Measurements from ENCODE around the gene NMRK1. TPM values are rescaled to one million over a fixed set of nuclear protein-coding genes. Genes with fewer than 3 reads are reported as not detected.

The NMRK1 gene
- total RNA-seq (10 to 100 TPM; 56.7 to 70.0 TPM), total RNA-seq (92.1 to 97.2 reads per million in 2 donors)

DNA sequence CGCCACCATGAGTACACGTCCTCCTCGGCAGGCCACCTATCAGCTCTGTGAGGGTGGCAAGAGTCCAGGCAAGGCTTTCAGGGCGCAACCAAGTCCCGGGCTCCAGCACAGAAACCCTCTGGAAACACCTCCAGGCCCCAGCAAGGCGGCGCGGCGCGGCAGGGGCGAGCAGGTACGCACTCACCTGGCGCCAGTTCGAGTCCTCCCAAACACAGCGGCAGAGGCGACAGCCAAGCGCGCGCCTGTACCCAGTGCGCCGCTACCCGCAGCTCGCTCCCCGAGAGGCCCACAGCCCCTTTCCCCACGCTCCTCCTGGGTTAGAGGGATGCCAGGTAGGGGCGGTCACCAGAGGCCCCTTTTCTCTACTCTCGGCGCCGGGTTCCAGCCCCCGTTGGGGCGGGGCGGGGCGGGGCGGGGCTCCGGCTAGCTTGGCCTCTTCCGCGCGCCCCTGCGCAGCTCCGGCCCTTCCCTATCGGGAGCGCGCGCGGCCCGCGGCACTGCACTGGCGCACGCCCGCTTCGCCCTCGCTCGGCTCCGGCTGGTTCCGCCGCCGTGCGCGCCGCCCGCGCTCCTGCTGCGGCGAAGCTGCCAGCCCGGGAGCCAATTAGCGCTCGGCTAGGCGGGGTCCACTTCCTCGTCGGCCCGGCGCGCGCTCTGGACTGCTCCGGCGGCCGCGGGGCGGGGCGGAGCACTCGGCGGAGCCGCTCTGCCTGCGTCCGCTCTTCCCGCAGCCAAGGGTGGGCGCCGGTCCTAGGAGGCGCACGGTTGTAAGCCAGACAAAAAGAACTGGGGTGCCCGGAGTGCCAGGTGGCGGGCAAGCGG lies at the start of gene NMRK1, which contains the start of gene OSTF1:
Gene NMRK1 (minus strand): TSS at position 332 of the 822 bp plus-strand sequence. CDS start 5,040 bp downstream, outside the sequence.
Gene OSTF1 (plus strand): TSS at position 691 of the 822 bp plus-strand sequence. CDS start 179 bp downstream, outside the sequence.
- Mint-ChIP-seq H3K27me3 (no peaks in the 10 kb centered on the region), H3K4me3 (peak within 1 kb of the TSS; percentile 99), H3K36me3 (ENCODE audit: low read depth) (peaks cover 3% of the 10 kb centered on the region), H3K4me1 (peaks cover 62% of the 10 kb centered on the region), H3K27ac (peak within 1 kb of the TSS; percentile 98)
- ATAC-seq (peak; percentile 87), DNase-seq (peak; percentile 92 to 93 (median 93))
- no peaks in the 10 kb centered on the region for H3K9me3 ChIP-seq (ENCODE audit: control insufficient read depth, low read length, poor library complexity, severe bottlenecking)

GRCh38 chr9:75134495-75134894 lies 46.5 kb upstream of the NMRK1 start:
- H3K27me3 Mint-ChIP-seq = no peaks in the 10 kb centered on the region
- peak overlapping the region; percentile 89 for H3K27ac Mint-ChIP-seq
- H3K4me1 Mint-ChIP-seq = peaks cover 52% of the 10 kb centered on the region
- ATAC-seq = no peak
- H3K9me3 ChIP-seq (ENCODE audit: control insufficient read depth, low read length, poor library complexity, severe bottlenecking) = no peaks in the 10 kb centered on the region
- H3K36me3 Mint-ChIP-seq (ENCODE audit: low read depth) = peaks cover 20% of the 10 kb centered on the region
- DNase-seq = no peak
- H3K4me3 Mint-ChIP-seq = peak overlapping the region; percentile 49

- DNase-seq = no peak
- Mint-ChIP-seq H3K4me1 (peaks cover 50% of the 10 kb centered on the region), H3K27me3 (no peaks in the 10 kb centered on the region), H3K27ac (peak overlapping the region; percentile 83), H3K4me3 (no peak overlapping the region), H3K36me3 (ENCODE audit: low read depth) (peaks cover 20% of the 10 kb centered on the region)
- no peak for ATAC-seq
- no peaks in the 10 kb centered on the region for H3K9me3 ChIP-seq (ENCODE audit: control insufficient read depth, low read length, poor library complexity, severe bottlenecking)
Observed at GRCh38 chr9:75133396-75133795, 45.4 kb upstream of the NMRK1 start.

- Mint-ChIP-seq H3K36me3 (ENCODE audit: low read depth) (peaks cover 21% of the 10 kb centered on the region), H3K27ac (peak overlapping the region; percentile 83), H3K4me3 (peak overlapping the region; percentile 63), H3K27me3 (no peaks in the 10 kb centered on the region), H3K4me1 (peaks cover 47% of the 10 kb centered on the region)
- no peaks in the 10 kb centered on the region for H3K9me3 ChIP-seq (ENCODE audit: control insufficient read depth, low read length, poor library complexity, severe bottlenecking)
- ATAC-seq (no peak), DNase-seq (no peak)
Observed at GRCh38 chr9:75132244-75132643, 44.3 kb upstream of the NMRK1 start.

DNA sequence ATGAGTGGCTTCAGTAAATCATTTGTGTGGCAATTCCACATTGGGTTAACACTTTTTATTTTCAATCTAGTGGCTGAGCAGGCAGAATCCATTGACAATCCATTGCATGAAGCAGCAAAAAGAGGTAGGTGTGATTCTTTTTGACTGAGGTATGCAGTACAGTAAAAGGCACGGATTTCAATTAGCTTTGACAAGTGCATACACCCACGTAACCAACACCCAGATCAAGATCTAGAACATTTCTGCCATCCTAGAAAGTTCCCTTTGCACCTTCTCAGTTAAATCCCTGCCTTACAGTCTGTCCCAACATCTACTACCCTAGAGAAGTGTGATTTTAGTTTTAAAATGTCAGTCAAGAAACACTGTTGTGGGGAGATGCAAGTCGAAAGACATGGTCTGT lies 43.7 kb upstream of the NMRK1 start:
- peak overlapping the region; percentile 83 for H3K27ac Mint-ChIP-seq
- no peaks in the 10 kb centered on the region for H3K27me3 Mint-ChIP-seq
- H3K36me3 Mint-ChIP-seq (ENCODE audit: low read depth) = peaks cover 20% of the 10 kb centered on the region
- H3K4me3 Mint-ChIP-seq = peak overlapping the region; percentile 63
- no peak for DNase-seq
- ATAC-seq = no peak
- no peaks in the 10 kb centered on the region for H3K9me3 ChIP-seq (ENCODE audit: control insufficient read depth, low read length, poor library complexity, severe bottlenecking)
- peaks cover 42% of the 10 kb centered on the region for H3K4me1 Mint-ChIP-seq

DNA sequence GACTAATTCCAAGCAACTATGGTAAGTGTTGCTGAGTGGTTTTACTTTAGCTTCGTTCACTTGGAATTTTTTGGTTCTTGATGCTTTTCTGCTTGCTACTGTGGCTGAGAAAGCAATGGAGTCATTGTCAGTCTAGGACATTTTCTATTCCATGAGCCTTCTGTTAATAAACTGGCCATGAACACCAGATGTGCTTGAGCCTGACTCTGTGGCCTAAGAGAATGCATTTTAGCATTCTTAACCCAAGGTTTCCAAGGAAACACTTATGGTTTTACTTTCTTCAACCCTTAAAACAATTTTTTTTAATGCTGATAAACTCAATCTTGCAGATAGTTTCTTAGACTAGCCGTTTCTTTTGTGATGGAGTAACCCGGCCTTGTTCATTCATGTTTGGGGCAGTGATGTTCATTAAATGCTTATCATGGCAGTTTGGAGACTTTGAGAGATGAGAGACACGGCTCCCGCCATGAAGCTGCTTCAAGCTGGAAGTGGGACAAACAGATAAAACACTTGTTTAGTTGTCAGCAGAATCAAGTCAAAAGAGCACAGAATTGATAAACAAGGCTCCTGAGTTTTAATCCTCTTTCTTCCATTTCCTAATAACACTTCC lies 42.8 kb upstream of the NMRK1 start:
- DNase-seq = no peak
- ATAC-seq = no peak
- no peak overlapping the region for H3K4me3 Mint-ChIP-seq
- H3K4me1 Mint-ChIP-seq = peaks cover 41% of the 10 kb centered on the region
- H3K36me3 Mint-ChIP-seq (ENCODE audit: low read depth) = peaks cover 20% of the 10 kb centered on the region
- peak overlapping the region; percentile 83 for H3K27ac Mint-ChIP-seq
- no peaks in the 10 kb centered on the region for H3K9me3 ChIP-seq (ENCODE audit: control insufficient read depth, low read length, poor library complexity, severe bottlenecking)
- no peaks in the 10 kb centered on the region for H3K27me3 Mint-ChIP-seq

- no peak for ATAC-seq
- H3K36me3 Mint-ChIP-seq (ENCODE audit: low read depth) = peaks cover 18% of the 10 kb centered on the region
- H3K4me1 Mint-ChIP-seq = peaks cover 37% of the 10 kb centered on the region
- H3K27ac Mint-ChIP-seq = peak overlapping the region; percentile 84
- no peaks in the 10 kb centered on the region for H3K9me3 ChIP-seq (ENCODE audit: control insufficient read depth, low read length, poor library complexity, severe bottlenecking)
- no peaks in the 10 kb centered on the region for H3K27me3 Mint-ChIP-seq
- no peak for DNase-seq
- no peak overlapping the region for H3K4me3 Mint-ChIP-seq
Observed at GRCh38 chr9:75130172-75130571, 42.2 kb upstream of the NMRK1 start.

DNA sequence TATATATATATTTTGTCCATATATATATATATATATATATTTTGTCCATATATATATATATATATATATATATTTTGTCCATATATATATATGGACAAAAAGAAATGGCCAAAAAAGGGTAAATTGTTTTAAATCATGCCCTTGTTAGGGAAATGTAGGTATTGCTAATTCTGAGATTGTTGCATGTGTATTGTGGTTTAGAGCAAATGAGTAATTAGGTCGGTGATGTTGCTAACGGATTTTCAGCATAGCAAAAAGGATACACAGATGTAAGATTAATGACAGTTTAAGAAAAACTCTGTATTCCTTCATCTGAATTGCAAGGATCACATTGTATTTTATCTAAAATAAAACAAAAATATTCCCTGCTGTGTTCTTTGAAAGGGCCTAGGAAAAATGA lies 40.6 kb upstream of the NMRK1 start:
- H3K36me3 Mint-ChIP-seq (ENCODE audit: low read depth) = peaks cover 15% of the 10 kb centered on the region
- peaks cover 42% of the 10 kb centered on the region for H3K4me1 Mint-ChIP-seq

DNA sequence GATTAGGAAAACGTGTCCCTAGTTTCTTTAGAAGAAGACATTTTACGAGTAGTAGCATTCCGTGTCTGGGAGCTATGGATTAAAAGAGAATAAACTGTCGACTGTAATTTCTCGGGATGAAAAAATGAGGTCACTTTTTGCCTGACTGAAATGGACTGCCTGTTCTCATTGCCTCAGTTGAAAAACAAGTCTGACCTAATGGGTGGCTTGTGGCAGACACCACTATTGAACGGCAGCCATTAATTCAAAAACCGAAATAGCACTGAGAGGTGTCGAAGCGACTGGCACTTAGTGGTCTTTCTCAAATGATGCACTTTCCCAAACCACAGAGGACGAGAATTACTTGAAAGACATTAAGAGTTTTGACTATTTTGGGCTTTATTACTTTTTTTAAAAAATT lies 35.7 kb upstream of the NMRK1 start:
- ATAC-seq = no peak

More for the DNA sequence above, 40.6 kb upstream of the NMRK1 start:
- no peak overlapping the region for H3K4me3 Mint-ChIP-seq
- no peaks in the 10 kb centered on the region for H3K27me3 Mint-ChIP-seq
- H3K27ac Mint-ChIP-seq = peak overlapping the region; percentile 84
- H3K9me3 ChIP-seq (ENCODE audit: control insufficient read depth, low read length, poor library complexity, severe bottlenecking) = no peaks in the 10 kb centered on the region
- no peak for DNase-seq
- peak; percentile 35 for ATAC-seq

DNA sequence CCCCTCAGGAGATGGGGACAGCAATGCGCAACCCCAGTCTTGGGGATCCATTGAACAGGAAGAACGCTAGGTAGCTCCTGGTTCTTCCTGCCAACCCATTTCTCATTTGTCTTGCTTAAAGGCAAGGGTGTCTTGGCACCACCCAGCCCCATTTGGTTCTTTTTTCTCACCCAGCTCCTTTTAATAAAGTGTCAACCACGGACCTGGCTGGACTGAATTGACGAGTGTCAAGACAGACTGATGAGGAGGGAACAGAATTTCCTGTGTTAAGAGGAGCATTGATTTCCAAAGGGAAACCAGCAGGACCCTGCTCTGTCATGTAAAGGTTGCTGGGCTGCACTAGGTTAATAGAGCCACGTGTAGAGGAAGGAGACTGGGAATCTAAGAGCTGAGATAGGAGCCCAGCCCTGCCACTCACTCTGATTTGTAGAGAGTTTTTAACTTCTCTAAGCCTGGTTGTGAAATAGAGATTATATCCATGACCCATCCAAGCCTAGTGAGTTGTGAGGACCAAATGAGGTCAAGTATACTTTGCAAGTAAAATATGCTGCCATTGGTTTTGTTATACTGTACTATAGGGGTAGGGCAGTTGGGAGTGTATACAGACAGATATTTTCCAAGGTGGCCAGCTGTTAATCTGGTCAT lies 34.1 kb upstream of the NMRK1 start:
- Mint-ChIP-seq H3K27ac (peak overlapping the region; percentile 59), H3K4me1 (peaks cover 32% of the 10 kb centered on the region), H3K36me3 (ENCODE audit: low read depth) (peaks cover 12% of the 10 kb centered on the region), H3K4me3 (no peak overlapping the region), H3K27me3 (no peaks in the 10 kb centered on the region)
- no peak for DNase-seq
- H3K9me3 ChIP-seq (ENCODE audit: control insufficient read depth, low read length, poor library complexity, severe bottlenecking) = no peaks in the 10 kb centered on the region
- ATAC-seq = no peak

More for the DNA sequence above, 35.7 kb upstream of the NMRK1 start:
- no peak overlapping the region for H3K4me3 Mint-ChIP-seq
- H3K36me3 Mint-ChIP-seq (ENCODE audit: low read depth) = peaks cover 8% of the 10 kb centered on the region
- DNase-seq = no peak
- H3K9me3 ChIP-seq (ENCODE audit: control insufficient read depth, low read length, poor library complexity, severe bottlenecking) = no peaks in the 10 kb centered on the region
- H3K4me1 Mint-ChIP-seq = peaks cover 33% of the 10 kb centered on the region
- H3K27me3 Mint-ChIP-seq = no peaks in the 10 kb centered on the region
- no peak overlapping the region for H3K27ac Mint-ChIP-seq

GRCh38 chr9:75120686-75121085 lies 32.7 kb upstream of the NMRK1 start:
- no peak for ATAC-seq
- H3K9me3 ChIP-seq (ENCODE audit: control insufficient read depth, low read length, poor library complexity, severe bottlenecking) = no peaks in the 10 kb centered on the region
- Mint-ChIP-seq H3K36me3 (ENCODE audit: low read depth) (peaks cover 12% of the 10 kb centered on the region), H3K4me1 (peaks cover 35% of the 10 kb centered on the region), H3K27ac (peak overlapping the region; percentile 73), H3K4me3 (peak overlapping the region; percentile 46), H3K27me3 (no peaks in the 10 kb centered on the region)
- no peak for DNase-seq

DNA sequence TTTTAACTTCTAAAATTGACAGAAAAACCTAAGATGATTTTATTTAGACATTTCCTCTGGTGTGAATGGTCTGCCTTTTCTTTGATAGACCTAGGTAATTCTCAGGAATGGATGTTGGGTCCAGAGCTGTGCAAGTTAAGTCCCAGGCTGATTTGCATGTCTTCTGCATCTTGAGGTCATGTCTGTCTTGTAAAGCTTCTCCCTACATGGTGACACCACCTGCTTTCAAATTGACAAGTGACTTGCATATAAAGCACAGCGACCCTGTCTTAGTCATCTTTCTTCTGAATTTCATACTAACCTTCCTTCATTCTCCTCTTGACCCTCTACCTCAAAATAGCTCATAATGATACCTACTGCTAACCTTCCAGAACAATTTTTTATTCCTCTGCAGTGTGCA lies 29.6 kb upstream of the NMRK1 start:
- DNase-seq (no peak), ATAC-seq (no peak)
- H3K36me3 Mint-ChIP-seq (ENCODE audit: low read depth) = peaks cover 8% of the 10 kb centered on the region
- no peaks in the 10 kb centered on the region for H3K27me3 Mint-ChIP-seq
- H3K9me3 ChIP-seq (ENCODE audit: control insufficient read depth, low read length, poor library complexity, severe bottlenecking) = no peaks in the 10 kb centered on the region
- H3K4me1 Mint-ChIP-seq = peaks cover 41% of the 10 kb centered on the region
- H3K4me3 Mint-ChIP-seq = no peak overlapping the region
- peak overlapping the region; percentile 12 for H3K27ac Mint-ChIP-seq

- H3K27me3 Mint-ChIP-seq = no peaks in the 10 kb centered on the region
- no peak overlapping the region for H3K4me3 Mint-ChIP-seq
- ATAC-seq (no peak), DNase-seq (no peak)
- H3K9me3 ChIP-seq (ENCODE audit: control insufficient read depth, low read length, poor library complexity, severe bottlenecking) = no peaks in the 10 kb centered on the region
- peaks cover 42% of the 10 kb centered on the region for H3K4me1 Mint-ChIP-seq
- H3K27ac Mint-ChIP-seq = peak overlapping the region; percentile 12
- peaks cover 8% of the 10 kb centered on the region for H3K36me3 Mint-ChIP-seq (ENCODE audit: low read depth)
Observed at GRCh38 chr9:75116306-75116705, 28.4 kb upstream of the NMRK1 start.
